GM12865 (cell line): ENCODE data around the gene MFN2.
"Not testable (repeated sequence)": the region's sequence is repeated elsewhere in the genome, so short reads cannot be mapped to it uniquely, and the experiment has no call there.

ENCODE experiments used
- DNase-seq: peaks from one replicate; pipeline ENCODE4 v3.0.0; 2010; ENCODE audit warnings: low read depth
- H3K4me3 ChIP-seq: 2 replicates; pipeline ENCODE4 v1.5.1; 2011; ENCODE audit warnings: mild to moderate bottlenecking, low read depth, low read length, control low read depth
- CTCF ChIP-seq: IDR thresholded peaks from 2 replicates; pipeline ENCODE4 v1.5.1; 2011; ENCODE audit warnings: low read length, control low read depth, low read depth, inconsistent platforms; ENCODE audit not compliant: insufficient read depth; ENCODE audit errors: missing control alignments

MFN2 gene

GRCh38 chr1:11938722-11939526, 41.3 kb upstream of the MFN2 start:
- DNase-seq: no peak
- TF ChIP-seq CTCF: no peak
- no peak overlapping the region for H3K4me3 ChIP-seq

GRCh38 chr1:11939794-11940193, 40.5 kb upstream of the MFN2 start:
- not testable (repeated sequence) for H3K4me3 ChIP-seq, DNase-seq

GRCh38 chr1:11940260-11940921, 39.9 kb upstream of the MFN2 start:
- TF ChIP-seq CTCF: no peak
- H3K4me3 ChIP-seq: no peak overlapping the region
- no peak for DNase-seq

- DNase-seq: no peak
- H3K4me3 ChIP-seq: no peak overlapping the region
- TF ChIP-seq CTCF: no peak
These were observed 38.0 kb upstream of the MFN2 start for GRCh38 chr1:11942280-11942679.

GRCh38 chr1:11943619-11944018, 36.6 kb upstream of the MFN2 start:
- no peak overlapping the region for H3K4me3 ChIP-seq
- no peak for TF ChIP-seq CTCF
- no peak for DNase-seq

- no peak for DNase-seq
- no peak overlapping the region for H3K4me3 ChIP-seq
- TF ChIP-seq CTCF: no peak
These were observed 35.8 kb upstream of the MFN2 start for GRCh38 chr1:11944358-11944931.

GRCh38 chr1:11946647-11947046, 33.6 kb upstream of the MFN2 start:
- no peak overlapping the region for H3K4me3 ChIP-seq
- no peak for TF ChIP-seq CTCF
- DNase-seq: no peak
